MM.1S (cell line): ENCODE results near the gene NFU1.

ENCODE experiments used
- EZH2 ChIP-seq: fragments of 300-600 bp; sonication (generic); optimal IDR thresholded peaks from 2 replicates; pipeline ENCODE3; 2017; ENCODE audit warnings: low read depth, mild to moderate bottlenecking, antibody characterized with exemption, low read length, mixed read lengths
- EZH2phosphoT487 ChIP-seq: fragments of 300-600 bp; sonication (generic); IDR thresholded peaks from 2 replicates; pipeline ENCODE4 v1.6.1; 2018; ENCODE audit warnings: antibody characterized with exemption, low read length
- TF ChIP-seq, protein P1 (sequence below): fragments of 300-600 bp; sonication (generic); IDR thresholded peaks from 2 replicates; pipeline ENCODE4 v1.5.1; 2016; ENCODE audit warnings: antibody characterized with exemption, low read length, mixed read lengths

DNA sequence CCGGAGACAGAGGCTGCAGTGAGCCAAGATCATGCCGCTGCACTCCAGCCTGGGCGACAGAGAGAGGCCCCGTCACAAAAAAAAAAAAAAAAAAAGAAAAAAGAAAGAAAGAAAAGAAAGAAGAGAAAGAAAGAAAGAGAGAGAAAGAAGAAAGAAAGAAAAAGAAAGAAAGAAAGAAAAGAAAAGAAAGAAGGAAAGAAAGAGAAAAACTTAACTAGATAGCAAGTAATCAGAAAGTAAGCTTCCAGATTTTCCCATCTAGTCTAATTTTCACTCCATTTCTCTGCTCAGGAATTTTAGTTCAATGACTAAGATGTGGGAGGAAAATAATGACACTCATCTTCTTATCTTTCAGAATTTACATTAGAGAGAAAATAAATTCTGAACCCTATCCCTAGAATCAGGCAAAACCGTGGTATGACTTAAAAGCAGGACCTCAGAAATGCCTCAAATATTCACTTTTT lies 52.6 kb downstream of the NFU1 start:
- TF ChIP-seq, protein P1, sequence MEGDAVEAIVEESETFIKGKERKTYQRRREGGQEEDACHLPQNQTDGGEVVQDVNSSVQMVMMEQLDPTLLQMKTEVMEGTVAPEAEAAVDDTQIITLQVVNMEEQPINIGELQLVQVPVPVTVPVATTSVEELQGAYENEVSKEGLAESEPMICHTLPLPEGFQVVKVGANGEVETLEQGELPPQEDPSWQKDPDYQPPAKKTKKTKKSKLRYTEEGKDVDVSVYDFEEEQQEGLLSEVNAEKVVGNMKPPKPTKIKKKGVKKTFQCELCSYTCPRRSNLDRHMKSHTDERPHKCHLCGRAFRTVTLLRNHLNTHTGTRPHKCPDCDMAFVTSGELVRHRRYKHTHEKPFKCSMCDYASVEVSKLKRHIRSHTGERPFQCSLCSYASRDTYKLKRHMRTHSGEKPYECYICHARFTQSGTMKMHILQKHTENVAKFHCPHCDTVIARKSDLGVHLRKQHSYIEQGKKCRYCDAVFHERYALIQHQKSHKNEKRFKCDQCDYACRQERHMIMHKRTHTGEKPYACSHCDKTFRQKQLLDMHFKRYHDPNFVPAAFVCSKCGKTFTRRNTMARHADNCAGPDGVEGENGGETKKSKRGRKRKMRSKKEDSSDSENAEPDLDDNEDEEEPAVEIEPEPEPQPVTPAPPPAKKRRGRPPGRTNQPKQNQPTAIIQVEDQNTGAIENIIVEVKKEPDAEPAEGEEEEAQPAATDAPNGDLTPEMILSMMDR = no peak
- no peak for TF ChIP-seq EZH2
- no peak for TF ChIP-seq EZH2phosphoT487
